Epithelial cell of esophagus (primary cell): ENCODE data around the gene VPS35L.

Experiments
- DNase-seq: peaks from one replicate; pipeline ENCODE4 v3.0.0; 2010; ENCODE audit warnings: low read depth
- H3K4me3 ChIP-seq: 2 replicates; pipeline ENCODE4 v1.5.1; 2011; ENCODE audit warnings: mild to moderate bottlenecking, low read length, control low read depth
- TF ChIP-seq, protein P1 (sequence below): IDR thresholded peaks from 2 replicates; pipeline ENCODE4 v1.5.1; 2011; ENCODE audit warnings: low read depth, mild to moderate bottlenecking, low read length, control low read depth, inconsistent platforms; ENCODE audit not compliant: insufficient read depth; ENCODE audit errors: missing control alignments

The VPS35L gene

DNA sequence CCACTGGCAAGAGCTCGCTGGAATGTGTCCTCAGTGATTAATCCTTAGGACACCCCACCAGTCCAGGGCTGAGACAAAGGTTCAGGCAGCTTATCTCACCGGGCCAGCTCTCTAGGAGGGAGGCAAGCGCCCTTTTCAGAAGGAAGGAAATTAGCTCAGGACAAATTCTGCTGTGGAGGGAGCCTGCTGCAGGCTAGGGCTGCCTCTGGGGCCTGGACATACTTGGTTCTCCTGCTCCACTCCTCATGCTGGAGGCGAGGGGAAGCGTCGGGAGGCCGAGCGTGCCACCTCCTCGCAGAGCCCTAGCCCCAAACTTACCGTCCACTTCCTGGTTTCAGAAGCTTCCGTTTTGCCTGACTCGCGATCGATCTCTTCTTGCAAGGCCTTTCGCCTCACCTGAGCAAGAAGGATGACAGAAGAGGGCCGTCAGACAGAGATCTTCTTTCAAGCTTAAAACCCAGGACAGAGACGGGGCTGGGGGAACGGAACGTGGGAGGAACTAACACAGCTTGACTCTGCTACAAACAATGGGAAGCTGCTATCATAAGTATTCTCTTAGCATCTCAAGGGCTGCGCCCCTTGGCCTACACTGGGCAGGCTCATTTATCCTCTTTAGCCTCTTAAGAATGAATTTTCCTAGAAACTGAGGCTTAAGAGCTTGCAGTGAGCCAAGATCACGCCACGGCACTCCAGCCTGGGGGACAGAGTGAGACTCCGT, 154.8 kb downstream of the VPS35L start:
- TF ChIP-seq, protein P1, sequence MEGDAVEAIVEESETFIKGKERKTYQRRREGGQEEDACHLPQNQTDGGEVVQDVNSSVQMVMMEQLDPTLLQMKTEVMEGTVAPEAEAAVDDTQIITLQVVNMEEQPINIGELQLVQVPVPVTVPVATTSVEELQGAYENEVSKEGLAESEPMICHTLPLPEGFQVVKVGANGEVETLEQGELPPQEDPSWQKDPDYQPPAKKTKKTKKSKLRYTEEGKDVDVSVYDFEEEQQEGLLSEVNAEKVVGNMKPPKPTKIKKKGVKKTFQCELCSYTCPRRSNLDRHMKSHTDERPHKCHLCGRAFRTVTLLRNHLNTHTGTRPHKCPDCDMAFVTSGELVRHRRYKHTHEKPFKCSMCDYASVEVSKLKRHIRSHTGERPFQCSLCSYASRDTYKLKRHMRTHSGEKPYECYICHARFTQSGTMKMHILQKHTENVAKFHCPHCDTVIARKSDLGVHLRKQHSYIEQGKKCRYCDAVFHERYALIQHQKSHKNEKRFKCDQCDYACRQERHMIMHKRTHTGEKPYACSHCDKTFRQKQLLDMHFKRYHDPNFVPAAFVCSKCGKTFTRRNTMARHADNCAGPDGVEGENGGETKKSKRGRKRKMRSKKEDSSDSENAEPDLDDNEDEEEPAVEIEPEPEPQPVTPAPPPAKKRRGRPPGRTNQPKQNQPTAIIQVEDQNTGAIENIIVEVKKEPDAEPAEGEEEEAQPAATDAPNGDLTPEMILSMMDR: no peak
- DNase-seq: no peak
- H3K4me3 ChIP-seq: no peak overlapping the region

DNA sequence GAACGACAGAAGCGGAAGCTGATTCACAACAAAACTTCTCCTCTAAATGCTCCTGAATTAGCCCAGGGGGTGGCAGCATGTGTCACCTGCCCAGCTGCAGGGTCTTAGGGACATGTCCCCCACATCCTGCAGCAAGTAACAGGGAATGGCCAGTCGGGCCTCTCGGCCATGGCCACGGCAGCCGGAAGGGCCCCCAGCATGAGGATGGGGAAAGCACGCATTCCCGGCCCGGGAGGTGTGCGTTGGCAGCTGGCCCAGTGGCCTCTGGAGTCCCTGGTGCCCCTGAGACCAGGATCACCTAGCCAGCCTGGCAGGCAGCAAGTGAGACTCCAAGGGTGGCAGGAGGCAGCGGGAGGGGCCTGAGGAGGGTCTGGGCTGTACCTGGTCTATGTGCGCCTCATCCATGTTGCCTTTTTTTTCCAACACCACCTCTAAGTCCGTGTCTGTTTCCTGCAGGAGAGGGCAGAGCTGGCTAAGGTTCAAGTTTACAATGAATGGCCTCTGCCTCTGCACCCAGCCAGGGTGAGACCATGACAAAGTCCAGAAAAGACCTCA, 155.6 kb downstream of the VPS35L start:
- DNase-seq: no peak
- TF ChIP-seq, protein P1: no peak
- no peak overlapping the region for H3K4me3 ChIP-seq

DNA sequence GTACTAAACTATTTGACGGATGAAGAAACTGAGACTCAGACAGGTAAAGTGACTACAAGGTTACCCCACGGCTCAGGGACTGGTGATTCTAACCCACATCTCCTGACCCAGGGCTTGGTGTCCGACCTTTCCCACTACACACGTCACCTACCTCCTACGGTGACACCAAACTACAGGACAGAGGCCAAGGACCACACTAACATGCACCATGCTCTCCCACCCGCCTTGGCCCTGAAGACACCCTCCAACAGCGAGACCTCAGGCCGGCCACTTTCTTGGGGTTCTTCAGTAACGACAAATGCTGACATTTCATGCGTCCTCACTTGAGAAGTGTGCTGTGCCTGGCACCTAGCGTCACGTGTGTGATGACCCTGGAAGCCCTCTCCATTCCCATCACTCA, 156.1 kb downstream of the VPS35L start:
- TF ChIP-seq, protein P1: no peak
- no peak for DNase-seq
- H3K4me3 ChIP-seq: no peak overlapping the region

DNA sequence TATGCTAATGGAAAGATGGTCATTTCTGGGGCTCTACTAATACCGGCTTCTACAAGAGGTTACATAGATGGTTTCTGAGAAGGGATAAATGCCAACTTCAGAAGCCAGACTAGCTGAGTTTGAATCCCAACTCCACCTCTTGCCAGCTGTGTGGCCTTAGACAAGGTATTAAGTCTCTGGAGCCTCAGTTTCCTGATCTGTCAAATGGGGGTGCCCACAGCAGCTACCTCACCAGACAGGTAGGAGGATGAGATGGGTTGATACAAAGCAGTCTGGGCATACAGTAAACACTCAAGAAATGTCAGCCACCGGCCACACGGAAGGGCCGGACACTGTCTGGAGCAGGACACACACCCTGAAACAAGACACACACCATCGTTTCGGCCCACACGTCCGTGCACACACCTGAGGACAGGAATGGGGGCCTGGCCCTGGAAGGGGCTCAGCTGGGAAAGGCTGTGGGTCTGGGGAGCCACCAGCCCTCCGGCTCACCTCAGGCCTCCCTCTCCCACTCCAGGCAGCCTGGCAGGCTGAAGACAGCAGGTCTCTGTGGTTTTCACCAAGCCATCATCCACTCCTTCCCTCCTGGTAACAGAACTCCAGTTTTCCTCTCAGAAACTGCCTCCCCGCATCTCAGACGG, 157.0 kb downstream of the VPS35L start:
- no peak overlapping the region for H3K4me3 ChIP-seq
- TF ChIP-seq, protein P1: no peak
- no peak for DNase-seq

DNA sequence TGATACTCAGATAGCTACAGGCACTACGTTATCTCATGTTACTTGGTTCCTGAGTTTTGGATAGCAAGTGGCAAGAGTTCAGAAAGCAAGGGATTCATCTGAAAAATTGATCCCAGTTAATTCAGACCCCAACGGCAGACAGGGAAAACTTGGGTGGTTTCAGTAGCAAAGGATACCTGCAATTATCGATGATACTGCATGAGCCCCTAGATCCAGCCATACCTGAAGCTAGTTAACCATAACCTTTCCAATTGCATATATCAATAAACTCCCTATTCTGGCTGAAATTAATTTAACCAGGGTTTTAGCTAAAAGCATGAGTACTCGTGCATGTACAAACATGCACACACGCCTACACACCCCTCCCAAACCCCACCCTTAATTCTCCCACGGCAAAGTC, 158.2 kb downstream of the VPS35L start:
- H3K4me3 ChIP-seq: no peak overlapping the region
- TF ChIP-seq, protein P1: no peak
- no peak for DNase-seq

DNA sequence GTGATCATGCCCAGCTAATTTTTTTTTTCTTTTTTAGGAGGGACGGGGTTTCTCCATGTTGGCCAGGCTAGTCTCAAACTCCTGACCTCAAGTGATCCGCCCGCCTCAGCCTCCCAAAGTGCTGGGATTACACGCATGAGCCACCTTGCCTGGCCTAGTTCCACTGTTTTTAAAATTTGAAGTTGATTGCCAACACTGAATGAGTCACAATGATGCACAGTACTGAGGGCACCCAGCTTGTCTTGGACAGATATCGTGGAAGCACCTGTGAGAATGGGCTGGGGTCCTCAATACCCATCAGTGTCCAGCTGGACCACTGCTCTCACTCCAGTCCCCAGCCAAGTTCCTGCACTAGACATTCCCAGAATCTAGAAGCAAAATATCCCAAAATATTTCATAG, 160.1 kb downstream of the VPS35L start:
- peak; percentile 69 for DNase-seq
- TF ChIP-seq, protein P1: no peak
- no peak overlapping the region for H3K4me3 ChIP-seq
